Fibroblast of skin of abdomen (primary cell): ENCODE measurements around the gene ZNF529. TPM values are rescaled to one million over a fixed set of nuclear protein-coding genes. Genes with fewer than 3 reads are reported as not detected.
"Not testable (repeated sequence)": the region's sequence is repeated elsewhere in the genome, so short reads cannot be mapped to it uniquely, and the experiment has no call there.

Experiments
- DNase-seq: peaks from one replicate; pipeline ENCODE4 v3.0.0-alpha.2; 2013
- polyA plus RNA-seq, 2 experiments: library from polyadenylated mRNA; unstranded; fragments of 120-200 nt; gene quantifications; one replicate each; pipeline ENCODE4 v1.2.1, GENCODE V29; 2013; ENCODE audit not compliant: insufficient read length in 2 of 2

Gene ZNF529
- polyA plus RNA-seq (2013, experiment 1 of 2; ENCODE audit: insufficient read length), result 6.9 TPM
- 6.1 TPM for polyA plus RNA-seq (2013, experiment 2 of 2; ENCODE audit: insufficient read length)

GRCh38 chr19:36573020-36573894, at the start of gene ZNF529:
Gene ZNF529, minus strand, starts transcription at chr19:36573292. Its CDS starts 946 bp downstream, at chr19:36572346.
- peak; percentile 86 for DNase-seq

GRCh38 chr19:36605877-36606478, 32.9 kb upstream of the ZNF529 start:
- DNase-seq, result no peak

GRCh38 chr19:36605101-36605876, 32.2 kb upstream of the ZNF529 start, which contains the start of gene ZNF382:
Gene ZNF382, plus strand, starts transcription at chr19:36605313. Its CDS starts 4,602 bp downstream, at chr19:36609915.
- peak; percentile 73 for DNase-seq

- DNase-seq, result peak; percentile 4
These were observed 31.6 kb upstream of the ZNF529 start for GRCh38 chr19:36604656-36605100.

GRCh38 chr19:36602681-36603080, 29.6 kb upstream of the ZNF529 start:
- DNase-seq, result not testable (repeated sequence)

GRCh38 chr19:36579255-36579654, 6.2 kb upstream of the ZNF529 start:
- no peak for DNase-seq

GRCh38 chr19:36577271-36577996, 4.3 kb upstream of the ZNF529 start:
- DNase-seq, result no peak

GRCh38 chr19:36574741-36575140, 1.6 kb upstream of the ZNF529 start:
- no peak for DNase-seq

- no peak for DNase-seq
These were observed 1.0 kb upstream of the ZNF529 start for GRCh38 chr19:36573895-36574720.

GRCh38 chr19:36572593-36573019, 486 bp downstream of the ZNF529 start:
- no peak for DNase-seq

- no peak for DNase-seq
These were observed 8.7 kb downstream of the ZNF529 start for GRCh38 chr19:36564391-36564790.

- DNase-seq, result no peak
These were observed 25.9 kb downstream of the ZNF529 start for GRCh38 chr19:36547001-36547732.

- DNase-seq, result no peak
These were observed 44.1 kb downstream of the ZNF529 start for GRCh38 chr19:36528921-36529518.

- DNase-seq, result peak; percentile 97
These were observed 44.7 kb downstream of the ZNF529 start, which contains the start of gene ZNF260 for GRCh38 chr19:36528194-36528920. Gene ZNF260, minus strand, starts transcription at chr19:36528271. Its CDS starts 13,033 bp downstream, at chr19:36515238.

GRCh38 chr19:36527873-36528193, 45.3 kb downstream of the ZNF529 start:
- no peak for DNase-seq

- DNase-seq, result no peak
These were observed 45.8 kb downstream of the ZNF529 start for GRCh38 chr19:36527341-36527740.

- DNase-seq, result no peak
These were observed 46.5 kb downstream of the ZNF529 start for GRCh38 chr19:36526581-36526980.

- DNase-seq, result no peak
These were observed 48.5 kb downstream of the ZNF529 start for GRCh38 chr19:36524617-36525016.

GRCh38 chr19:36514012-36514612, 59.0 kb downstream of the ZNF529 start:
- no peak for DNase-seq
